Measurements from ENCODE around the gene SDSL.

The SDSL gene

DNA sequence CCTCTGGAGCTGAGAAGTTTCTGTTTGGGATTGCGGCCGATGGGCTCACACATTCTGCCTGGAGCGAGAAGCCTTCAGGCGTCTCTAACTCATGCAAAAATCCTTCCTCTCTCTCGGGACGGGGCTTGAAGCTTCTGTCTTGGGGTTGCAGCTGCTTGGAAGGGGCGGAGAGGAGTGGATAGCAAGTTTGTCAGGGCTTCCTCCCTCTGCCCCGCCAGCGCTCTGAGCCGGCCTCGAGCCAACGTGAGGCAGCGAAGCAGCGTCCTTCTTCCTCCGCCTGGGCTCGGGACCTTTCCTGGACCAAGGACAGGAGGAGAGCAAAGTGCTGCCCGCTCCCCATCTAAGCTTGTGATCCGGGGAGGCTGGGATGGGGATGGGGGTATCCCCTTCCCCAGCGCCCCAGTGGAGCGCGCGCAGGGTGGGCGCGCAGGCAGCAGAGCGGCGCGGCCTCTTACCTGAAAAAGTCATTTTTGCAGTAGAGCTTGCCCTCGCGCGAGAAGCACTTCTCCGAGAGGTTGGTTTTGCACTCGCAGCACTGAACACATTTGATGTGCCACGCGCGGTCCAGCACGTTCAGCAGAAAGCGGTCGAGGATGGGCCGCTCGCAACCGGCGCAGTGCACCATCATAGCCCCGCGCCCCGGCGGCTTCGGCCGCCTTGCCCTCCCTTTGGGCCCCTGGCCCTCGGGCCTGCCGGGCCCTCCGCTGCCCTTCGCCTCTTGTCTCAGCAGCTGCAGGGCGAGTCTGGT, 48.9 kb downstream of the SDSL start:
- Histone ChIP-seq H3K9me3 (ENCODE audit: control insufficient read depth, insufficient read depth, low read depth, low read length) (no peaks in the 10 kb centered on the region), H3K4me3 (ENCODE audit: low read depth, low read length) (no peak overlapping the region), H3K4me1 (ENCODE audit: control insufficient read depth, insufficient read depth, low read length) (no peaks in the 10 kb centered on the region), H3K27ac (ENCODE audit: extremely low read depth, low read depth, low read length) (no peak overlapping the region), H3K36me3 (ENCODE audit: control insufficient read depth in 2 of 2, insufficient read depth in 1 of 2, low read length in 2 of 2) (no peaks in the 10 kb centered on the region)
- CTCF ChIA-PET, result no interaction called here
- TF ChIP-seq ZNF239 (tag by site-specific recombination; IDR thresholded peaks at IDR 0.05) (no peak), MYNN (tag by site-specific recombination; IDR thresholded peaks at IDR 0.05; ENCODE audit: borderline replicate concordance) (no peak), ZNF510 (tag by site-specific recombination; IDR thresholded peaks at IDR 0.05; ENCODE audit: insufficient replicate concordance) (no peak), ZEB2 (tag by site-specific recombination; IDR thresholded peaks at IDR 0.05) (no peak), ZNF776 (tag by site-specific recombination; IDR thresholded peaks at IDR 0.05; ENCODE audit: borderline replicate concordance) (no peak)
- TF ChIP-seq, protein P1, sequence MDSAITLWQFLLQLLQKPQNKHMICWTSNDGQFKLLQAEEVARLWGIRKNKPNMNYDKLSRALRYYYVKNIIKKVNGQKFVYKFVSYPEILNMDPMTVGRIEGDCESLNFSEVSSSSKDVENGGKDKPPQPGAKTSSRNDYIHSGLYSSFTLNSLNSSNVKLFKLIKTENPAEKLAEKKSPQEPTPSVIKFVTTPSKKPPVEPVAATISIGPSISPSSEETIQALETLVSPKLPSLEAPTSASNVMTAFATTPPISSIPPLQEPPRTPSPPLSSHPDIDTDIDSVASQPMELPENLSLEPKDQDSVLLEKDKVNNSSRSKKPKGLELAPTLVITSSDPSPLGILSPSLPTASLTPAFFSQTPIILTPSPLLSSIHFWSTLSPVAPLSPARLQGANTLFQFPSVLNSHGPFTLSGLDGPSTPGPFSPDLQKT (IDR thresholded peaks at IDR 0.05; ENCODE audit: borderline replicate concordance, low read depth, low read length), result no peak
- TF ChIP-seq, protein P2, sequence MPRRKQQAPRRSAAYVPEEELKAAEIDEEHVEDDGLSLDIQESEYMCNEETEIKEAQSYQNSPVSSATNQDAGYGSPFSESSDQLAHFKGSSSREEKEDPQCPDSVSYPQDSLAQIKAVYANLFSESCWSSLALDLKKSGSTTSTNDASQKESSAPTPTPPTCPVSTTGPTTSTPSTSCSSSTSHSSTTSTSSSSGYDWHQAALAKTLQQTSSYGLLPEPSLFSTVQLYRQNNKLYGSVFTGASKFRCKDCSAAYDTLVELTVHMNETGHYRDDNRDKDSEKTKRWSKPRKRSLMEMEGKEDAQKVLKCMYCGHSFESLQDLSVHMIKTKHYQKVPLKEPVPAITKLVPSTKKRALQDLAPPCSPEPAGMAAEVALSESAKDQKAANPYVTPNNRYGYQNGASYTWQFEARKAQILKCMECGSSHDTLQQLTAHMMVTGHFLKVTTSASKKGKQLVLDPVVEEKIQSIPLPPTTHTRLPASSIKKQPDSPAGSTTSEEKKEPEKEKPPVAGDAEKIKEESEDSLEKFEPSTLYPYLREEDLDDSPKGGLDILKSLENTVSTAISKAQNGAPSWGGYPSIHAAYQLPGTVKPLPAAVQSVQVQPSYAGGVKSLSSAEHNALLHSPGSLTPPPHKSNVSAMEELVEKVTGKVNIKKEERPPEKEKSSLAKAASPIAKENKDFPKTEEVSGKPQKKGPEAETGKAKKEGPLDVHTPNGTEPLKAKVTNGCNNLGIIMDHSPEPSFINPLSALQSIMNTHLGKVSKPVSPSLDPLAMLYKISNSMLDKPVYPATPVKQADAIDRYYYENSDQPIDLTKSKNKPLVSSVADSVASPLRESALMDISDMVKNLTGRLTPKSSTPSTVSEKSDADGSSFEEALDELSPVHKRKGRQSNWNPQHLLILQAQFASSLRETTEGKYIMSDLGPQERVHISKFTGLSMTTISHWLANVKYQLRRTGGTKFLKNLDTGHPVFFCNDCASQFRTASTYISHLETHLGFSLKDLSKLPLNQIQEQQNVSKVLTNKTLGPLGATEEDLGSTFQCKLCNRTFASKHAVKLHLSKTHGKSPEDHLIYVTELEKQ (tag by site-specific recombination; IDR thresholded peaks at IDR 0.05; ENCODE audit: borderline replicate concordance), result no peak
- TF ChIP-seq, protein P3, sequence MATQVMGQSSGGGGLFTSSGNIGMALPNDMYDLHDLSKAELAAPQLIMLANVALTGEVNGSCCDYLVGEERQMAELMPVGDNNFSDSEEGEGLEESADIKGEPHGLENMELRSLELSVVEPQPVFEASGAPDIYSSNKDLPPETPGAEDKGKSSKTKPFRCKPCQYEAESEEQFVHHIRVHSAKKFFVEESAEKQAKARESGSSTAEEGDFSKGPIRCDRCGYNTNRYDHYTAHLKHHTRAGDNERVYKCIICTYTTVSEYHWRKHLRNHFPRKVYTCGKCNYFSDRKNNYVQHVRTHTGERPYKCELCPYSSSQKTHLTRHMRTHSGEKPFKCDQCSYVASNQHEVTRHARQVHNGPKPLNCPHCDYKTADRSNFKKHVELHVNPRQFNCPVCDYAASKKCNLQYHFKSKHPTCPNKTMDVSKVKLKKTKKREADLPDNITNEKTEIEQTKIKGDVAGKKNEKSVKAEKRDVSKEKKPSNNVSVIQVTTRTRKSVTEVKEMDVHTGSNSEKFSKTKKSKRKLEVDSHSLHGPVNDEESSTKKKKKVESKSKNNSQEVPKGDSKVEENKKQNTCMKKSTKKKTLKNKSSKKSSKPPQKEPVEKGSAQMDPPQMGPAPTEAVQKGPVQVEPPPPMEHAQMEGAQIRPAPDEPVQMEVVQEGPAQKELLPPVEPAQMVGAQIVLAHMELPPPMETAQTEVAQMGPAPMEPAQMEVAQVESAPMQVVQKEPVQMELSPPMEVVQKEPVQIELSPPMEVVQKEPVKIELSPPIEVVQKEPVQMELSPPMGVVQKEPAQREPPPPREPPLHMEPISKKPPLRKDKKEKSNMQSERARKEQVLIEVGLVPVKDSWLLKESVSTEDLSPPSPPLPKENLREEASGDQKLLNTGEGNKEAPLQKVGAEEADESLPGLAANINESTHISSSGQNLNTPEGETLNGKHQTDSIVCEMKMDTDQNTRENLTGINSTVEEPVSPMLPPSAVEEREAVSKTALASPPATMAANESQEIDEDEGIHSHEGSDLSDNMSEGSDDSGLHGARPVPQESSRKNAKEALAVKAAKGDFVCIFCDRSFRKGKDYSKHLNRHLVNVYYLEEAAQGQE (tag by site-specific recombination; IDR thresholded peaks at IDR 0.05), result no peak
- POLR2A ChIA-PET, result no interaction called here

DNA sequence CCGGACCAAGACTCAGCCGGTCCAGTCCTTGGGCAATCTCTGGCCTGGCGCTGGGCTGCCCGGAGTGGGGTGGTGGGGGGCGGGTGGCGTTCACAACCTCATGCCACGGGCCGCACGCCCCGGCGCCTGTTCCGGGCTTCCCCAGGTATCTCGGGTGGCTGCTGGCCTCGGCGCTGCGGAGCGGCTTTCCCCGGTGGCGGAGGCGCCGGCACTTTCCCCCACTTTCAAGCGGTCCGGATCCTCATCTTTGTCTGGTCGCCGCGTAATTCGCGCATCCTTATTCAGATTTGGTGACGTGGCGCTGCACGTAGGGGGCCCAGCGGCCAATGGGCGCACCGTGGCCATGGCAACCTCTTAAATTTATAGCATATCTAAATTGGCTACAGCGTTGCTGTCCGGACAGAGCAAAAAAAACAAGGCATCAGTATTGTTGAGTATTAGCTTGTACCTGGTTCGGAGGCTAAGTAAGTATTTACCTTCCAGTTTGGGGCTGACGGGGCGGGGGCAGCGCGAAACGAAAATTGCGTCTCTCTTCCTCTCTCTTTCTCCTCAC, 49.5 kb downstream of the SDSL start, which contains the start of gene LHX5:
Gene LHX5 (minus strand): TSS at position 253 of the 553 bp plus-strand sequence. CDS start 373 bp downstream, outside the sequence.
- TF ChIP-seq ZNF621 (tag by site-specific recombination; IDR thresholded peaks at IDR 0.05), result no peak
- TF ChIP-seq ZBTB8A (tag by site-specific recombination; IDR thresholded peaks at IDR 0.05), result no peak
- TF ChIP-seq ZNF16 (tag by site-specific recombination; IDR thresholded peaks at IDR 0.05; ENCODE audit: low read depth), result no peak
- no peak for TF ChIP-seq ZNF837 (tag by site-specific recombination; IDR thresholded peaks at IDR 0.05)
- TF ChIP-seq ZNF660 (tag by site-specific recombination; IDR thresholded peaks at IDR 0.05), result no peak
- TF ChIP-seq ZSCAN16 (tag by site-specific recombination; IDR thresholded peaks at IDR 0.05), result no peak
- TF ChIP-seq ZNF707 (tag by site-specific recombination; IDR thresholded peaks at IDR 0.05), result no peak
- TF ChIP-seq ZNF266 (tag by site-specific recombination; IDR thresholded peaks at IDR 0.05; ENCODE audit: low read depth), result no peak
- TF ChIP-seq KLF8 (tag by site-specific recombination; IDR thresholded peaks at IDR 0.05), result no peak
- TF ChIP-seq ZNF514 (tag by site-specific recombination; IDR thresholded peaks at IDR 0.05), result no peak
- TF ChIP-seq, protein P4, sequence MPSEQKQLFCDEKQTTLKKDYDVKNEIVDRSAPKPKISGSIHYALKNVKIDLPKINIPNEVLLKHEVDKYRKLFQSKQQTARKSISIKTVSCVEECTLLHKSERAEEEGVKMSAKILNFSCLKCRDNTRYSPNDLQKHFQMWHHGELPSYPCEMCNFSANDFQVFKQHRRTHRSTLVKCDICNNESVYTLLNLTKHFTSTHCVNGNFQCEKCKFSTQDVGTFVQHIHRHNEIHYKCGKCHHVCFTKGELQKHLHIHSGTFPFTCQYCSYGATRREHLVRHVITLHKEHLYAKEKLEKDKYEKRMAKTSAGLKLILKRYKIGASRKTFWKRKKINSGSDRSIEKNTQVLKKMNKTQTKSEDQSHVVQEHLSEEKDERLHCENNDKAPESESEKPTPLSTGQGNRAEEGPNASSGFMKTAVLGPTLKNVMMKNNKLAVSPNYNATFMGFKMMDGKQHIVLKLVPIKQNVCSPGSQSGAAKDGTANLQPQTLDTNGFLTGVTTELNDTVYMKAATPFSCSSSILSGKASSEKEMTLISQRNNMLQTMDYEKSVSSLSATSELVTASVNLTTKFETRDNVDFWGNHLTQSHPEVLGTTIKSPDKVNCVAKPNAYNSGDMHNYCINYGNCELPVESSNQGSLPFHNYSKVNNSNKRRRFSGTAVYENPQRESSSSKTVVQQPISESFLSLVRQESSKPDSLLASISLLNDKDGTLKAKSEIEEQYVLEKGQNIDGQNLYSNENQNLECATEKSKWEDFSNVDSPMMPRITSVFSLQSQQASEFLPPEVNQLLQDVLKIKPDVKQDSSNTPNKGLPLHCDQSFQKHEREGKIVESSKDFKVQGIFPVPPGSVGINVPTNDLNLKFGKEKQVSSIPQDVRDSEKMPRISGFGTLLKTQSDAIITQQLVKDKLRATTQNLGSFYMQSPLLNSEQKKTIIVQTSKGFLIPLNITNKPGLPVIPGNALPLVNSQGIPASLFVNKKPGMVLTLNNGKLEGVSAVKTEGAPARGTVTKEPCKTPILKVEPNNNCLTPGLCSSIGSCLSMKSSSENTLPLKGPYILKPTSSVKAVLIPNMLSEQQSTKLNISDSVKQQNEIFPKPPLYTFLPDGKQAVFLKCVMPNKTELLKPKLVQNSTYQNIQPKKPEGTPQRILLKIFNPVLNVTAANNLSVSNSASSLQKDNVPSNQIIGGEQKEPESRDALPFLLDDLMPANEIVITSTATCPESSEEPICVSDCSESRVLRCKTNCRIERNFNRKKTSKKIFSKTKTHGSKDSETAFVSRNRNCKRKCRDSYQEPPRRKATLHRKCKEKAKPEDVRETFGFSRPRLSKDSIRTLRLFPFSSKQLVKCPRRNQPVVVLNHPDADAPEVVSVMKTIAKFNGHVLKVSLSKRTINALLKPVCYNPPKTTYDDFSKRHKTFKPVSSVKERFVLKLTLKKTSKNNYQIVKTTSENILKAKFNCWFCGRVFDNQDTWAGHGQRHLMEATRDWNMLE (tag by site-specific recombination; conservative IDR thresholded peaks at IDR 0.05; ENCODE audit: low read depth), result no peak
- no peak within 1 kb of the TSS for H3K4me3 ChIP-seq (ENCODE audit: low read depth, low read length)
- no peak within 1 kb of the TSS for H3K27ac ChIP-seq (ENCODE audit: extremely low read depth, low read depth, low read length)
- POLR2A ChIA-PET, result no interaction called here
- H3K4me1 ChIP-seq (ENCODE audit: control insufficient read depth, insufficient read depth, low read length), result no peaks in the 10 kb centered on the region
- H3K36me3 ChIP-seq (ENCODE audit: control insufficient read depth in 2 of 2, insufficient read depth in 1 of 2, low read length in 2 of 2), result no peaks in the 10 kb centered on the region
- CTCF ChIA-PET, result no interaction called here
- no peaks in the 10 kb centered on the region for H3K9me3 ChIP-seq (ENCODE audit: control insufficient read depth, insufficient read depth, low read depth, low read length)

Measured in HEK293 (cell line).